HFFc6 (cell line): Measurements from ENCODE around the gene PHTF2. TPM values are rescaled to one million over a fixed set of nuclear protein-coding genes. Genes with fewer than 3 reads are reported as not detected.
A peak's percentile ranks its signal among the peaks of the same experiment; 100 is the strongest.

Experiments used
- DNase-seq: peaks from one replicate; pipeline ENCODE4 v3.0.0-alpha.2; 2018
- H3K27ac Mint-ChIP-seq: 2 replicates; pipeline ENCODE4 v1.8.0; 2020; ENCODE audit warnings: mild to moderate bottlenecking, mixed read lengths
- H3K27me3 Mint-ChIP-seq: 2 replicates; pipeline ENCODE4 v1.8.0; 2021; ENCODE audit warnings: mild to moderate bottlenecking, moderate library complexity, mixed read lengths; ENCODE audit not compliant: insufficient read depth
- H3K36me3 Mint-ChIP-seq: 2 replicates; pipeline ENCODE4 v1.8.0; 2021; ENCODE audit warnings: low read depth, mixed read lengths
- H3K4me1 Mint-ChIP-seq: 2 replicates; pipeline ENCODE4 v1.8.0; 2020; ENCODE audit warnings: low read depth, mixed read lengths
- H3K4me3 Mint-ChIP-seq: 2 replicates; pipeline ENCODE4 v1.8.0; 2020; ENCODE audit warnings: mild to moderate bottlenecking, moderate library complexity, mixed read lengths
- H3K9me3 Mint-ChIP-seq: 2 replicates; pipeline ENCODE4 v1.8.0; 2020; ENCODE audit warnings: mild to moderate bottlenecking, mixed read lengths
- CTCF ChIP-seq: fragments of 200-600 bp; sonication (generic); IDR thresholded peaks from 2 replicates; pipeline ENCODE4 v1.5.0; 2021; ENCODE audit warnings: antibody characterized with exemption, mild to moderate bottlenecking
- total RNA-seq, 6 experiments: library from RNA; stranded (reverse); fragmentation: NEBNext Ultra II Directional; extraction: Animal tissue kit (Norgen Biotek cat#: 25700); gene quantifications; 2 replicates in 1 of 6; 3 replicates in 5 of 6; pipeline ENCODE4 v1.2.3, GENCODE V29; 2021

Gene PHTF2
- total RNA-seq, 6 experiments from 2014 or later, result 59.8 to 83.2 (median 71.9) TPM

- peak overlapping the region; percentile 92 for H3K4me3 Mint-ChIP-seq
- H3K27ac Mint-ChIP-seq, result peak overlapping the region; percentile 96; the same call in 1 of the 2 replicates
- H3K4me1 Mint-ChIP-seq, result peaks cover 63% of the 10 kb centered on the region
- no peak for TF ChIP-seq CTCF
- peaks cover 2% of the 10 kb centered on the region; the same call in 1 of the 2 replicates for H3K27me3 Mint-ChIP-seq
- H3K9me3 Mint-ChIP-seq, result peaks cover 2% of the 10 kb centered on the region
- peaks cover 38% of the 10 kb centered on the region for H3K36me3 Mint-ChIP-seq
- no peak for DNase-seq
Measured at GRCh38 chr7:77800158-77800557, 1.6 kb downstream of the PHTF2 start.

GRCh38 chr7:77800730-77801129, 2.2 kb downstream of the PHTF2 start:
- H3K27ac Mint-ChIP-seq, result no peak overlapping the region
- peaks cover 2% of the 10 kb centered on the region; the same call in 1 of the 2 replicates for H3K27me3 Mint-ChIP-seq
- H3K9me3 Mint-ChIP-seq, result peaks cover 8% of the 10 kb centered on the region
- peak overlapping the region; percentile 92; the same call in 1 of the 2 replicates for H3K4me3 Mint-ChIP-seq
- TF ChIP-seq CTCF, result no peak
- peaks cover 66% of the 10 kb centered on the region for H3K4me1 Mint-ChIP-seq
- H3K36me3 Mint-ChIP-seq, result peaks cover 44% of the 10 kb centered on the region
- DNase-seq, result no peak

- peak overlapping the region; percentile 40 for H3K4me3 Mint-ChIP-seq
- peaks cover 55% of the 10 kb centered on the region for H3K4me1 Mint-ChIP-seq
- peak overlapping the region; percentile 5; the same call in 1 of the 2 replicates for H3K27ac Mint-ChIP-seq
- peaks cover 28% of the 10 kb centered on the region for H3K9me3 Mint-ChIP-seq
- H3K36me3 Mint-ChIP-seq, result peaks cover 51% of the 10 kb centered on the region
- H3K27me3 Mint-ChIP-seq, result 0 out of 2 replicates have a peak, but pooled peaks cover 1% of the 10 kb centered on the region
- peak; percentile 39 for DNase-seq
- no peak for TF ChIP-seq CTCF
Measured at GRCh38 chr7:77802557-77803405, 4.2 kb downstream of the PHTF2 start.

- no peak for TF ChIP-seq CTCF
- Mint-ChIP-seq H3K27ac (no peak overlapping the region), H3K27me3 (no peaks in the 10 kb centered on the region), H3K9me3 (peaks cover 38% of the 10 kb centered on the region), H3K4me3 (no peak overlapping the region), H3K36me3 (peaks cover 53% of the 10 kb centered on the region), H3K4me1 (peaks cover 45% of the 10 kb centered on the region)
- no peak for DNase-seq
Measured at GRCh38 chr7:77806425-77806824, 7.9 kb downstream of the PHTF2 start.

GRCh38 chr7:77808517-77808916, 9.9 kb downstream of the PHTF2 start:
- H3K27ac Mint-ChIP-seq, result no peak overlapping the region
- peaks cover 45% of the 10 kb centered on the region for H3K4me1 Mint-ChIP-seq
- peaks cover 62% of the 10 kb centered on the region for H3K36me3 Mint-ChIP-seq
- peaks cover 38% of the 10 kb centered on the region for H3K9me3 Mint-ChIP-seq
- H3K27me3 Mint-ChIP-seq, result no peaks in the 10 kb centered on the region; the same call in 1 of the 2 replicates
- H3K4me3 Mint-ChIP-seq, result no peak overlapping the region
- no peak for TF ChIP-seq CTCF
- no peak for DNase-seq
